PC-9 (cell line): ENCODE data around the gene ZNF839. TPM values are rescaled to one million over a fixed set of nuclear protein-coding genes. Genes with fewer than 3 reads are reported as not detected.

ENCODE experiments used
- Bru-seq: library from RNA; stranded (reverse); fragments of 400-500 nt; gene quantifications from one replicate; lab custom pipeline; 2021; lab: Mats Ljungman, UMichigan
- BruChase-seq, 2 experiments: library from RNA; stranded (reverse); fragments of 400-500 nt; gene quantifications; one replicate each; lab custom pipeline; 2021; lab: Mats Ljungman, UMichigan
- BruUV-seq: library from RNA; stranded (reverse); fragments of 400-500 nt; replicated peaks from 2 replicates; lab custom pipeline; 2021; lab: Mats Ljungman, UMichigan
- CTCF ChIA-PET: fragments of 300-600 bp; sonication (Branson Sonifier 250); formaldehyde crosslinking; loops from one replicate; lab custom pipeline; 2022; ENCODE audit warnings: antibody characterized with exemption; lab: Charles Lee
- POLR2A ChIA-PET: fragments of 300-600 bp; sonication (Branson Sonifier 250); formaldehyde crosslinking; loops from one replicate; lab custom pipeline; 2022; ENCODE audit warnings: antibody characterized with exemption; ENCODE audit not compliant: unreplicated experiment; lab: Charles Lee
- DNase-seq, 2 experiments: peaks; one replicate each; pipeline versions ENCODE4 v3.0.0 to v3.0.0-alpha.2; 2015 to 2022; ENCODE audit warnings: mixed read lengths in 1 of 2
- H2AFZ ChIP-seq: fragments of 200-600 bp; sonication (generic); 2 replicates; pipeline ENCODE4 v1.8.1; 2017; ENCODE audit warnings: antibody characterized with exemption
- H3F3A ChIP-seq: fragments of 200-600 bp; sonication (generic); 2 replicates; pipeline ENCODE4 v1.8.1; 2017; ENCODE audit warnings: antibody characterized with exemption, mild to moderate bottlenecking, low read depth; ENCODE audit not compliant: insufficient read depth
- H3K27ac ChIP-seq: fragments of 200-600 bp; sonication (generic); 2 replicates; pipeline ENCODE4 v1.6.1; 2016; ENCODE audit warnings: mixed run types
- H3K27me3 ChIP-seq: fragments of 200-600 bp; sonication (generic); 2 replicates; pipeline ENCODE4 v1.6.1; 2016; ENCODE audit warnings: low read depth, mixed run types; ENCODE audit not compliant: insufficient read depth
- H3K36me3 ChIP-seq: fragments of 200-600 bp; sonication (generic); 2 replicates; pipeline ENCODE4 v1.6.1; 2016; ENCODE audit warnings: low read depth, mixed run types
- H3K4me1 ChIP-seq: fragments of 200-600 bp; sonication (generic); replicated peaks from 2 replicates; pipeline ENCODE4 v1.6.1; 2016; ENCODE audit warnings: mixed run types; ENCODE audit not compliant: insufficient read depth
- H3K4me2 ChIP-seq: fragments of 200-600 bp; sonication (generic); 2 replicates; pipeline ENCODE4 v1.6.1; 2017; ENCODE audit warnings: mixed run types
- H3K4me3 ChIP-seq: fragments of 200-600 bp; sonication (generic); 2 replicates; pipeline ENCODE4 v1.6.1; 2016; ENCODE audit warnings: mixed run types
- H3K79me2 ChIP-seq: fragments of 200-600 bp; sonication (generic); 2 replicates; pipeline ENCODE4 v1.6.1; 2017; ENCODE audit warnings: low read depth, mixed run types
- H3K9me2 ChIP-seq: fragments of 200-600 bp; sonication (generic); 2 replicates; pipeline ENCODE4 v1.8.1; 2017; ENCODE audit warnings: mild to moderate bottlenecking; ENCODE audit not compliant: insufficient read depth
- H3K9me3 ChIP-seq: fragments of 200-600 bp; sonication (generic); 2 replicates; pipeline ENCODE4 v1.8.1; 2016; ENCODE audit warnings: low read depth; ENCODE audit not compliant: insufficient read depth
- H4K20me1 ChIP-seq: fragments of 200-600 bp; sonication (generic); 2 replicates; pipeline ENCODE4 v1.8.1; 2017; ENCODE audit not compliant: insufficient read depth
- CTCF ChIP-seq: fragments of 200-600 bp; sonication (generic); conservative IDR thresholded peaks from 2 replicates; pipeline ENCODE4 v1.6.1; 2017; ENCODE audit warnings: mixed run types, antibody characterized with exemption, mild to moderate bottlenecking, moderate library complexity
- EZH2 ChIP-seq: fragments of 200-600 bp; sonication (generic); IDR thresholded peaks from 2 replicates; pipeline ENCODE4 v1.8.0; 2017; ENCODE audit warnings: antibody characterized with exemption, low read depth
- intact Hi-C: fragments of 100-400 bp; cut with micrococcal nuclease; formaldehyde crosslinking; loops from one replicate; pipeline ENCODE4 v1.10.0; 2022; ENCODE audit not compliant: unreplicated experiment
- long read RNA-seq: library from polyadenylated mRNA; stranded (forward); transcript quantifications from one replicate; pipeline ENCODE4 v2.0.0, GENCODE V29; 2022
- total RNA-seq: library from RNA; stranded (reverse); gene quantifications from 2 replicates; pipeline ENCODE4 v1.2.3, GENCODE V29; 2021

Gene ZNF839
- total RNA-seq (11.8 and 16.3 TPM in 2 replicates), Bru-seq, nascent RNA (percentile 57 among the genes with signal in this experiment), BruChase-seq, experiment 1, labeled RNA remaining after a 2-hour chase (percentile 68 among the genes with signal in this experiment), BruChase-seq, experiment 2, labeled RNA remaining after a 6-hour chase (percentile 63 among the genes with signal in this experiment)
- long read RNA-seq, partial matches to known transcripts, result 5 of 15 reads
- long read RNA-seq, other reads (novel, unspliced or antisense), result 8 of 15 reads

DNA sequence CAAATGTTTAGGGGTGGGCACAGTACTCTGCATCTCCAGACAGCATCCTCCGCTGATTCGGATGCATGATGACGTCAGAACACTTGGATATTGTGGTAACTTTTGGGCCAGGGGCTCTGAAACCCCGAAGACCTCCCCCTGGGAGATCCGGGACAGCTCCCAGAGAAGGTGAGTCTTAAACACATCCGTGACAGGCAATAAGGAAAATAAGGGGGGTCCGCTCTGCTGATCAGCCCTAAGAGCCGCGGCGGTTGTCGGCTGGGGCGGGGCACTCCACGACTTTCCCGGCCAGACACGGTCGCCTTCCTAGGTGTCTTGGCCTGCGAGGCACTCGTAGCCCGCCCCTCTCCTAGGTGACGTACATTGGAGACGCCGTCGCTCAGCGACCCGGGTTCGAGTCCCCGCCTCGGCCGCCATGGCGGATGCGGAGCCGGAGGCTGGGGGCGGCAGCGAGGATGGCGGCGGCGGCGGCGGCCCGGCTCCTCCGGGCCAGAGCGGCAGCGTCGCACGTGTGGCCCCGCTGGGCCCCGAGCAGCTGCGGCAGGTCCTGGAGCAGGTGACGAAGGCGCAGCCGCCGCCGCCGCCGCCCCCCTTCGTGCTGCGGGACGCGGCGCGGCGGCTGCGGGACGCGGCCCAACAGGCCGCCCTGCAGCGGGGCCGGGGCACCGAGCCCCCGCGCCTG lies at the start of gene ZNF839:
Gene ZNF839 (plus strand): TSS at position 396 of the 682 bp plus-strand sequence. CDS start 20 bp downstream, at position 416.
- CTCF ChIA-PET, result no interaction called here
- Histone ChIP-seq H3K4me1 (peaks cover 34% of the 10 kb centered on the region), H2AFZ (peak within 1 kb of the TSS; percentile 92), H3K9me3 (no peaks in the 10 kb centered on the region), H3K4me2 (peak within 1 kb of the TSS; percentile 100), H3K4me3 (peak within 1 kb of the TSS; percentile 69), H3F3A (peaks cover 57% of the 10 kb centered on the region), H3K9me2 (no peaks in the 10 kb centered on the region), H3K27me3 (no peaks in the 10 kb centered on the region), H3K79me2 (peaks cover 18% of the 10 kb centered on the region), H3K27ac (peak within 1 kb of the TSS; percentile 55), H4K20me1 (no peaks in the 10 kb centered on the region), H3K36me3 (no peaks in the 10 kb centered on the region)
- TF ChIP-seq CTCF (no peak), EZH2 (no peak)
- intact Hi-C loops, result loop anchor here (5.0 to 10.0 kb wide), 2 partner anchors 188 to 615 kb away; partner anchors contain the start of gene ANKRD9
- POLR2A ChIA-PET, result no interaction called here
- no TSS peak for BruUV-seq
- peak; percentile 76 to 80 for DNase-seq

DNA sequence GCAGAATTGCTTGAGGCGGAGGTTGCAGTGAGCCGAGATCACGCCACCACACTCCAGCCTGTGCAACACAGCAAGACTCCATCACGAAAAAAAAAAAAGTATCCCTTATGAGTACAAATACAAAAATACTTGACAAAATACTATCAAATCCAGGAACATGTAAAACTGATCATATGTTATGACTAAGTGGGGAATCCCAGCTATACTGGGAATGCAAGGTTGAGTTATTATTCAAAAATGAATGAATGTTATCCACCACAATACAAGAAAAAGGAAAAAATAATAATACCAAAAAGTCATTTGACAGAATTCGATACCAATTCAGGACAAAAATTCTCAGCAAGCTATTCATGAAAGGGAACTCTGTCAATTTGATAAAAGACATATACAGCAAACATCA lies 47.2 kb upstream of the ZNF839 start:
- Histone ChIP-seq H3K36me3 (peaks cover 6% of the 10 kb centered on the region; the same call in 1 of the 2 replicates), H3F3A (peaks cover 4% of the 10 kb centered on the region; the same call in 1 of the 2 replicates), H3K27me3 (no peaks in the 10 kb centered on the region), H3K9me3 (peaks cover 6% of the 10 kb centered on the region; the same call in 1 of the 2 replicates), H2AFZ (no peak overlapping the region), H3K27ac (no peak overlapping the region), H3K4me2 (no peak overlapping the region), H3K9me2 (no peaks in the 10 kb centered on the region), H3K79me2 (no peaks in the 10 kb centered on the region; the same call in 1 of the 2 replicates), H3K4me1 (peaks cover 9% of the 10 kb centered on the region), H4K20me1 (no peaks in the 10 kb centered on the region), H3K4me3 (no peak overlapping the region)
- intact Hi-C loops, result no loop called here
- no peak for DNase-seq
- CTCF ChIA-PET, result no interaction called here
- POLR2A ChIA-PET, result interaction anchor here (0.7 kb wide), 1 partner anchor 10 kb away, joined by 4 read pairs; no protein-coding TSS in a partner anchor
- BruUV-seq, result no TSS peak
- TF ChIP-seq EZH2, result no peak
- no peak for TF ChIP-seq CTCF

GRCh38 chr14:102275866-102276265 lies 43.7 kb upstream of the ZNF839 start:
- POLR2A ChIA-PET, result no interaction called here
- no peak overlapping the region for H3K4me3 ChIP-seq
- no peak overlapping the region for H3K4me2 ChIP-seq
- no peak overlapping the region for H2AFZ ChIP-seq
- no peaks in the 10 kb centered on the region for H3K79me2 ChIP-seq
- CTCF ChIA-PET, result no interaction called here
- H3K4me1 ChIP-seq, result peaks cover 44% of the 10 kb centered on the region
- DNase-seq, result no peak
- TF ChIP-seq EZH2 (no peak), CTCF (no peak)
- H3K27ac ChIP-seq, result no peak overlapping the region
- H3K27me3 ChIP-seq, result no peaks in the 10 kb centered on the region
- H3F3A ChIP-seq, result peaks cover 39% of the 10 kb centered on the region
- H3K36me3 ChIP-seq, result peaks cover 10% of the 10 kb centered on the region; the same call in 1 of the 2 replicates
- intact Hi-C loops, result no loop called here
- H3K9me2 ChIP-seq, result no peaks in the 10 kb centered on the region
- H3K9me3 ChIP-seq, result peaks cover 6% of the 10 kb centered on the region; the same call in 1 of the 2 replicates
- no peaks in the 10 kb centered on the region for H4K20me1 ChIP-seq
- no TSS peak for BruUV-seq
